Stimulated activated CD8-positive, alpha-beta memory T cell treated with anti-CD3 and anti-CD28 coated beads, Interleukin-4, amount 100 ng/mL, for 4 hours (primary cell): Measurements from ENCODE around the gene RALGAPB.
"Not testable (repeated sequence)": the region's sequence is repeated elsewhere in the genome, so short reads cannot be mapped to it uniquely, and the experiment has no call there.

ENCODE experiments used
- DNase-seq, 2 donors: peaks; one replicate each; pipeline ENCODE4 v3.0.0-alpha.2; 2020; ENCODE audit warnings: low read depth in 2 of 2, low spot score in 1 of 2

RALGAPB gene

GRCh38 chr20:38583306-38583705 lies 110.7 kb downstream of the RALGAPB start:
- no peak for DNase-seq

- DNase-seq, result no peak
These were observed 111.6 kb downstream of the RALGAPB start for GRCh38 chr20:38584099-38584763.

DNA sequence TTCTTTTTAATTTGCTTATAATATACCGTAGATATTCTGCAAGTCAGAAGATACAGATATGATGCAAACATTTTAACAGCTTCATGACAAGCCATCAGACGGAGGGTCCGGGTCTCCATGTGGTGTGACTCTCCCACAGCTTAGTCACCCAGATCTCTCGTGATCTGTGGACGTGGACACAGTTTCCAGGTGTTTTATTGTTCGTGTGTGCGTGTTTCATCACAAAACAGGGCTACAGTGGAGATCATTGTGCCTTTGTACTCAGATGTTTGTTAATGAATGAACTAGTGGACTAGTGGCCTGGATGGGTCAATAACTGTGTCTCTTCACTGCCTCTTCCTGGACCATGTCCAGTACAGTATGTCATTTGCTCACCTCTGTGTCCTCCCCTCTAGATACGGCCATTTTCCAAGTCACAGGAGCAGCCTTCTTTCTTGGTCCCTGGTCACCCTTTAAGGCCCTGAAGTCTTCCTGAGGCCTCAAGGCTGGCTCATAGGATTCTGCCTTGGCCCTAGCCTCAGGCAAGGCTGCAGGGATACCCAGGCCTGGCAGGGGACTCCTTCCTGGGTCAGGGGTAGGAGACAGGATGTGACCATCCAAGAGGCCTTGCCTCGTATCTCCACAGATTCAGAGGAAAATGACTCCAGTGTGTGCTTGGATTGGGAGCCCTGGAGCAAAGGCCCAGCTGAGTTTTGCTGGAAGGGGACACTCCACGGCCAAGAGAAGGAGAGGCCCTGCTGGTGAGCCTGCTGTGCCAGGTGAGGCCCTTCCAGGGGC lies 112.9 kb downstream of the RALGAPB start:
- no peak for DNase-seq

DNA sequence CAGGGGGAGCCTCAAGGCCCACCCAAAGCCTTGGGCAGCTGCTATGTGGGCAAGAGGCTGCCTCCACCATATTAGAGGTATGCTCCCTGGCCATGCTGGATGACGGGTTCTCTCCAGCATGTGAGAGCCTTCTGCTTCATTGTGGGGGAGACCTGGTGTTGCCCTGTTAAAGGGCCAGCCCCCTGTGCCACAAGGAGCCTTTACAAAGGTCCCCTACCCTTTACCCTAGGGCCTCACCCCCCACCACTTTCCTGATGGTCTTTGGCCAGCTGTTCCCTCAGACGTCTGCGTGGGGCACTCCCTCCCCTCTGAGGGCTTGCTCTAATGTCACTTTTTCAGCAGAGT lies 113.5 kb downstream of the RALGAPB start:
- DNase-seq, result no peak

DNA sequence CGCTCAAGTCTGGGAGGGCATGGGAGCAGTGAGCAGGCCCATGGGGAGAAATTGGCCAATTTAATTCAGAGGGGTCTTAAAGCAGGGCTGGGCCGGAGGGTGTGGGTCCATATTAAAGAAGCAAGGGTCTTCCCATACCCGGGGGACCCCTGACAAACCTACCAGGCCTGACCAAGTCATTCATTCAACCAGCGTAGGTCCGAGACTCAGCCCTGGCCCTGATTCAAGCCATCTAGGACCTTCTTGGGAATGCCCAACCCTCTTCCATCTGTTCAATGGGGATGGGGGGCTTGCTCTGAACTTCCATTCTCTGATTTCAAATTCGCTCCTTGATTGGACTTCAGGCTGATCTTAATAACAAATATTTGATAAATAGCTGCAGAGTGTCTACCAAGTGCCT lies 115.7 kb downstream of the RALGAPB start:
- DNase-seq, result no peak

GRCh38 chr20:38589351-38589750 lies 116.7 kb downstream of the RALGAPB start:
- no peak for DNase-seq

DNA sequence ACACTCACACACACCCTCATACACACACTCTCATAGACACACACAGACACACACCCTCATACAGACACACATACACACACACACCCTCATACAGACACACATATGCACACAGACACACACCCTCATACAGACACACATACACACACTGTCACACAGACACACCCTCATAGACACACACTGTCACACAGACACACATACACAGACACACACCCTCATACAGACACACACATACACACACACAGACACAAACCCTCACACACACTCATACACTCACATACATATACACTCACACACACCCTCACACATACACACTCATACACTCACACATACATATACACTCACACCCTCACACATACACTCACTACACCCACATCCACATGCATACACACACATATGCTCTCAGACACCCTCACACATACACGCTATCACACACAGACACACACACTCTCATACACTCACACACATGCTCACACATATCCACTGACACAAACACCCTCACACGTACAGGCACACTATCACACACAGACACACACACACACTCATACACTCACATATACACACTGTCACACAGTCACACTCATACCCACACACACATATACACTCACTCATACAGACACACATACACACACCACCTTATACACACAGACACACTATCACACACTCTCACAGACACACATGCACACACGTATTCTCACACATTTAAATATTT lies 117.5 kb downstream of the RALGAPB start:
- DNase-seq, result no peak

DNA sequence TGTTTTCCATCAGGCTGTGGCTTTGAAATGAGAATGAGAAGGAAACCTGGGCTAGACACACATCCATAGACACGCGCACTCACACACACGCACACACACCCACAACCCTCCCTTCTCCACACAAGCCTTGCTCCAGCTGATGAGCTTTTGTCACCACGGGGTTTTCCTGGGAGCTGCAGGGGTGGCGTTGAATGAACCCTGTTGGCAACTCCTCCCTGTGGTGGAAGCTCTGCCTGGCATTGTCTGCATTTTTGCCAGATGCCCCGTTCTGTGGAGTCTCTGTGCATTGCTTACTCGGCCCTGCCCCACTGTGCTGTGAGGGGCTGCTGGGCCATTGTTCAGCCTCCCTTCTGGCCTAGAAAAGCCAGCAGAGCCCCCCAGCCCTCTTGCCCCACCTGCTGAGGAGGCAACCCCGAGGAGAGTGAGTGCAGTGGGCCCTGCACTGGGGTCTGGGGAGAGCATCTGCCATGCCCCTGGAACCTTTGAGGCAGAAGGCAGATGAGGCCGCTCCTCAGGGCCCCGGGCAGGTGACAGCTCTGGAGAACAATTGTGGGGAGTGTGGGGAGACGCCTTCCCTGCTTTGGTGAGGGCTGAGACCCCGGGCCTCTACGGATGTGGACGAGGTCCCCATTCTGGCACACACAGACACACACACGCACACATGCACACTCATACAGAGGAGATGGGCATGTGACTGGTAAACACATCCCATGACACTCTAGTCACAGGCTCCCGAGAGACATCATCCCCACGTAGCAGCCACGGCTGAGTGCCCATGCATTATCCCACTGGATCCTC lies 118.2 kb downstream of the RALGAPB start:
- DNase-seq, result no peak

DNA sequence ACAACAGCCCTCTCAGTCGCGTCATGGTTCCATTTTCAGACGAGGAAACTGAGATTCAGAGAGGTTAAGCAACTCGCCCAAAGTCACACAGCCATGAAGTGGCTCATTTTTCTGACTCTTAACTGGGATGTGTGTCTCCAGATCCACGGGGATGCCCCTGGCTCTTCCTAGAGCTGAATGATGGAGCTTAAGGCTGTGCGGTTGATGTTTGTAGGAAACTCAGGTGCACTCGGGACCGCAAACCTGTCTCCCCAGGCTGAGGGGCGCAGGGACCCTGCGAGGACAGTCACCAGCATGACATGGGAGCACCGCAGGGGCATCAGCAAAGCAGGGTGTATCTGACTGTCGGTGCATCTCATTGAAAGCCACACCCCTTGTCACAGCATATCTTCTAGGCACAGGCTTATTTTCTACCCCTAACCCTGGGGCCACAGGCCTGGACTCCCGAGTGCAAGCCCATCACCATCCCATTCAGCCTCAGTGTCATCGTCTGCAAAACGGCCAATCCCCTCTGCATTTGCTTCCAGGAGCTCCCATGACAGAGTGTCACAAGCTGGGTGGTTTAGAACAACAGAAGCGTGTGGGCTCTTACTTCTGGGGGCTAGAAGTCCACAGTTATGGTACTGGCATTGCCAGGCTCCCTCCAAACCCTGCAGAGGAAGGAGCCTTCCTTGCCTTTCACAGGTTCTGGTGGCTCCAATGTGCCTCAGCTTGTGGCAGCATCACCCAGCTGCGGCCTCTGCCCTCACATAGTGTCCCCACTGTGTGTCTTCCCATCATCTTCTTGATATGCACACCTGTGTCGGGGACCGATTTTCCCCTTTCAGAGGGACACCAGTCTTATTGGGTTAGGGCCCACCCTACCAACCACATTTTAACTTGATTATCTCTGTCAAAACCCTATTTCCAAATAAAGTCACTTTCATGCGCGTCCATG lies 119.1 kb downstream of the RALGAPB start:
- DNase-seq, result no peak

DNA sequence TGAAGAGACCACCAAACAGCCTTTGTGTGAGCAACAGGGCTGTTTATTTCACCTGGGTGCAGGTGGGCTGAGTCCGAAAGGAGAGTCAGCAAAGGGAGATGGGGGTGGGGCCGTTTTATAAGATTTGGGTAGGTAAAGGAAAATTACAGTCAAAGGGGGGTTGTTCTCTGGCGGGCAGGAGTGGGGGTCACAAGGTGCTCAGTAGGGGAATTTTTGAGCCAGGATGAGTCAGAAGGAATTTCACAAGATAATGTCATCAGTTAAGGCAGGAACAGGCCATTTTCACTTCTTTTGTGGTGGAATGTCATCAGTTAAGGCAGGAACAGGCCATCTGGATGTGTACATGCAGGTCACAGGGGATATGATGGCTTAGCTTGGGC lies 119.8 kb downstream of the RALGAPB start:
- not testable (repeated sequence) for DNase-seq

DNA sequence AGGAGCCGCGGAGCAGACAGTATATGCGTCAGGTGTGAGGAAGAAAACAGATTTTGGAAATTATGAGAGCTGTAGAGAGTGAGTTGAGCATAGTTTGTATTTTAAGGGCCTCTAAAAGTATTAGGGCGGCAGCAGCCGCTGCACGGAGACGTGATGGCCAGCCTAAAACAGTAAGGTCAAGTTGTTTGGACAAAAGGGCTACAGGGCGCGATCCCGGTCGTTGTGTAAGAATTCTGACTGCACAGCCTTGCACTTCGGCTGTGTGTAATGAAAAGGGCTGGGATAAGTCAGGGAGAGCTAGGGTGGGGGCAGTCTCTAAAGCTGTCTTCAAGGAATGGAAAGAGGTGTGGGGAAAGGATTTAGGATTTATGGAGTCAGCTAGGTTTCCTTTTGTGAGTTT lies 121.6 kb downstream of the RALGAPB start:
- DNase-seq, result not testable (repeated sequence)

DNA sequence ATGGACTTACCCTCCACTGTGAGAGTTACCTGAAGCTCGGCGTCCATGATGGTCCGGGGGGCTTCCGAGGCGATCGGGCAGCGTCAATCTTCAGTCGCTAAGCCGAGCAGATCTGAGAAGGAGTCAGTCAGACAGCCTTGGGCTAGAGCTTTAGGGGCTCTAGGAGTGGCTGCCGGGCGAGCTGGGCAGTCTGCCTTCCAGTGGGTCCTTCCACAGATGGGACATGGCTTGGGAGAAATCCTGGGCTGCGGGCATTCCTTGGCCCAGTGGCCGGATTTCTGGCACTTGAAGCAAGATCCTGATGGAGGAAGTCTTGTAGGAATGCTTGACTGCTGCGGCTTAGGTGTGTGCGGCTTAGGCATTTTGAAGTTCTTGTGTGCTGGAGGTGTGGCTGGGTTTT lies 123.2 kb downstream of the RALGAPB start:
- not testable (repeated sequence) for DNase-seq

DNA sequence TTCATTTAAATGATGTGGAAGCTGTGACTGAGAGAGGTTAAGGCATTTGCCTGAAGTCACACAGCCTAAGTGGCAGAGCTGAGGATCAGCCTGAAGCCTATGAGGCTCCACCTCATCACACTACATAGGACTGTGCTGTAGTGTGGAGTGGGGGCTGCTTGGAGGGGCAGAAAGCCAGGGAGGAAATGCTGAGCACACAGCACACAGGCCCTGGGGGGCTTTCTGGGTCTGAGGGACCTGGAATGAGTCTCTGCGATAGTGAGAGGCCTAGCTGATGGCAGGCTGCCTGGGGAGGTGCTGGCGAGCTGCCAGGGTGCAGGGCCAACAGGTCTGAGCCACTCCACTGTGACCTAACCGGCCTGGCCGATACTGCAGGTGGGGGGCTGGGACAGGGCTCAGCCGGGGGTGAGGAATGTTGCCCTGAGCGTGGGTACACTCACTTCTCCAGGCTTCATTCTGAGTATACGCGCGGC lies 126.8 kb downstream of the RALGAPB start:
- no peak for DNase-seq

DNA sequence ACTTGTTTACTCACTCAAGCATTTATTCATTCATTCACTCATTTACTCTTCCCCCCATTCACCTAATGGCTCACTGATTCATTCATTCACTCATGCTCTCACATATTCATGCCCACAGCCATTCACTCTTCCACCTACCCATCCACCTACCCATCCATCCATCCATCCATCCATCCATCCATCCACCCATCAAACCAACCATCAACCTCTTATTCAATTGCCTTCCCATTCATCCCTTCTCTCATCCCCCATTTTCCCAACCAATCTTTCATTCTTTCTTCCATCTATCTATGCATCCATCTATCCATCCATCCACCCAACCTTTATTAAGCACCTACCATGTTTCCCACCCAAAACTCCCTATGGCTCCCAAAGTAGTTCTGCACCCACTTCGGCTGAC lies 127.4 kb downstream of the RALGAPB start:
- no peak for DNase-seq

DNA sequence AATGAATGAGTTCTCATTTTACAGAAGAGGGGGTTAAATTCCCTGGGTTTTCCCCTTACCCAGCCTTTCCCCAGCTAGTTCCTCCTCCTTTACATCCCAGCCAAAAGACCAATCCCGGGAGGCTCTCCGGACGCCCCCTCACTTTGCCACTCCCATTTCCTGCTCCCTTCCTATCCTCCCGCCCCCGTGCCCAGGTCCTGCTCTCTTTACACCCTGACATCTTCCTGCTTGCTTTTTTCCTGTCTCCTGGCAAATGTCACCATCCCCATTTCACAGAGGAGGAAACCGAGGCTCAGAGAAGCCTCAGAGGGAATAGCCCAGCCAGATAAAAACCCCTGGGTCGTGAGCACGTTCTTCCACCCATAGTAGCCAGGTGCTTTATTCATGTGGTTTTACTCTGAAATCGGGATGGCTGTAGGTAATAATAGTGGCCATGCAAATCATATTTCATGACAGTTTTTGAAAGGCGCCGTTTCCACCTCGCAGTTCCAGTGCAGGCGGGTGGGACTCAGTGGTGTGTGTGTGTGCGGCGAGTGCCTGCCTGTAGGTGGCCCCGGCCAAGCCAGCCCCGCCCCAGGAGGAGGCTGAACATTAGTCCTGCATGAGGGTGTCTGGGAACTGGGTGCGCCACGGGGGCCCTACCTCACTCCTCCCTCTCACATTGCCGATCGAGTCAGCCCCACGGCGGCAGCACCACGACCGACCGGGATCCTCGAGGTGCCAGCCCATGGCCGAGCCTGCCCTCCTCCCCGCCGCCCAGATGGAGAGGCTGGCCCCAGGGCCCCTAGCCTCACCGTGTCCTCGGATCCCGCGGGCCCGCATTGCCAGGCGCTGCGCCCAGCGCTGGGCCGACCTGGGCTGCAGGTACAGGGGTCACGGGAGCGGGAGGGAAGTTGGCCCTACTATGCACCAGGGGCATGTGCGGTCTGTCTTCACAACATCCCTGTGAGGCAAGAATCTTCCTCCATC lies 128.9 kb downstream of the RALGAPB start, which contains the start of gene ARHGAP40:
Gene ARHGAP40 (plus strand): TSS at position 594 of the 969 bp plus-strand sequence.
- no peak for DNase-seq

DNA sequence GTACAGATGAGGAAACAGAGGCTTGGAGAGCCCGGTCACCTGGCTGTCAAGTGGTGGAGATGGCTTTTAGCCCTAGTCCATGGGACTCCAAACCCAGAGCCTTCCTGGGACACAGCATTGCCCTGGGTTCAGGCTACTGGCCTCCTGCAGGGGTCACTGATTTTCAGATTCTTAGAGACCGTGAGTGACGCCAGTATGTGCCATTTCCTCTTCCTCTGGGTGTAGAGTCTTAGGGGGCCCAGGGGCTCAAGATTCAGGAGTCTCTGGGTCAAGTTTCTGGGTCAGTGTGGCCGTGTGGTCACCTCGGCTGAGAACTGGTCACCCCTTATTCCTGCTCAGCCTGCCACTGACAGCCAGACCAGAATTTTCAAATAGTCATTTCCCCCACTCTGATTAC lies 129.5 kb downstream of the RALGAPB start:
- no peak for DNase-seq

GRCh38 chr20:38603286-38603685 lies 130.6 kb downstream of the RALGAPB start:
- DNase-seq, result no peak

GRCh38 chr20:38604873-38605303 lies 132.2 kb downstream of the RALGAPB start:
- no peak for DNase-seq

DNA sequence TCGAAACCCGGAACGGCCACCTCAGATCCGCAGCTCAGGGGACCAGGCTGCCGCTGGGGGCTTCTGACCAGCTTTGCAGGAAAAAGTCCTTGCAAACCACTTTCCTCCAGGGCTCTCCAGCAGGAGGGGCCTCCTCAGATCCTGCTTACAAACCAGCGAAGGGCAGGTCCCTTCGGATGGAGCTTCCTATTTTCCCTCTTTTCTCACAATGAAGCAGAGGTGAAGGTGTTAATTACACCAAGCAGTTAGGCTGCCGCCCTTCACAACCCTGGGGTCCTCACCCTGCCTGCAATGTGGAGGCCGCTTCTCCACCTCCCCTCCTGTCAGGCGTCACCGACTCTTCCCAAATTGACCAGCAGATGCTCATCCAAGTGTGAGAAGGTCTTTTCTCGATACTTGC lies 134.7 kb downstream of the RALGAPB start:
- no peak for DNase-seq
